ENCODE results near the gene ARHGAP12. TPM values are rescaled to one million over a fixed set of nuclear protein-coding genes. Genes with fewer than 3 reads are reported as not detected.
"Not testable (repeated sequence)": the region's sequence is repeated elsewhere in the genome, so short reads cannot be mapped to it uniquely, and the experiment has no call there.

ARHGAP12 gene
- total and polyA plus RNA-seq, 2 donors (not counting 3 experiments of a cell fraction or from before 2014, with no cell fraction given), result 5.8 to 19.3 TPM

DNA sequence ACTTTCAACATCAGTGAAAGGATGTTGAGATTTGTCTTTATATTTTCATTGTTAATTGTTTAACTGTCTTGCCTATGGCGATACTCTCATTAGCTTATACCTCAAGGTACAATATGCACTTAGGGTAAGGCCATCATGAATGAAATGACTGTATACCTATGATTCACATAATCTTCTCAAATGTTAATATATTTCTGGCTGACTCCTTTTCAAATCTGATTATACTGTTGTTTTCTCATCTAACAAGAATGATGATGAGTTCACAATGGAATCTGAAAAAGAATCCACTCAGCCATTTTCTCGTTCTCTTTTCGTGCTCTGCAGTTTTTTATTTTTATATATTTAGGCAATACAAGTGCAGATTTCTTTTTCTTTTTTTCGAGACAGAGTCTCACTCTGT, 159.1 kb downstream of the ARHGAP12 start:
- FAIRE-seq (no peak), DNase-seq (ENCODE audit: low read depth, low spot score) (no peak)
- no peak overlapping the region for H3K27ac ChIP-seq (ENCODE audit: insufficient read depth, low read depth, low read length)
- peaks cover 7% of the 10 kb centered on the region for H3K4me1 ChIP-seq (ENCODE audit: control insufficient read depth, extremely low read depth, insufficient read depth, low read length)
- H3K4me2 ChIP-seq (ENCODE audit: insufficient read depth, low read length), result no peak overlapping the region
- no peak overlapping the region for H3K4me3 ChIP-seq (replicated peaks in 1 of 3; ENCODE audit: insufficient read depth in 1 of 3, low read depth in 1 of 3, low read length in 3 of 3)
- no peak overlapping the region for H3K9ac ChIP-seq (replicated peaks; ENCODE audit: extremely low read depth, insufficient read depth, low read length)
- H3K9me3 ChIP-seq (replicated peaks; ENCODE audit: control insufficient read depth, insufficient read depth, low read length), result no peaks in the 10 kb centered on the region
- TF ChIP-seq MYC (IDR thresholded peaks at IDR 0.05; ENCODE audit: low read depth, low read length) (no peak), JUN (IDR thresholded peaks at IDR 0.05; ENCODE audit: borderline replicate concordance, insufficient read depth, insufficient read length, low read depth) (no peak), POLR2AphosphoS5 (IDR thresholded peaks at IDR 0.05; ENCODE audit: insufficient read depth, low read depth, low read length) (no peak), POLR2A (IDR thresholded peaks at IDR 0.05; ENCODE audit: low read depth, low read length) (no peak), GATA2 (IDR thresholded peaks at IDR 0.05; ENCODE audit: insufficient read depth, insufficient read length, low read depth, low read length) (no peak), EZH2 (IDR thresholded peaks at IDR 0.05; ENCODE audit: borderline replicate concordance, low read depth, low read length, severe bottlenecking) (no peak), FOS (IDR thresholded peaks at IDR 0.05; ENCODE audit: borderline replicate concordance, insufficient read depth, low read length) (no peak)
- TF ChIP-seq, protein P1, sequence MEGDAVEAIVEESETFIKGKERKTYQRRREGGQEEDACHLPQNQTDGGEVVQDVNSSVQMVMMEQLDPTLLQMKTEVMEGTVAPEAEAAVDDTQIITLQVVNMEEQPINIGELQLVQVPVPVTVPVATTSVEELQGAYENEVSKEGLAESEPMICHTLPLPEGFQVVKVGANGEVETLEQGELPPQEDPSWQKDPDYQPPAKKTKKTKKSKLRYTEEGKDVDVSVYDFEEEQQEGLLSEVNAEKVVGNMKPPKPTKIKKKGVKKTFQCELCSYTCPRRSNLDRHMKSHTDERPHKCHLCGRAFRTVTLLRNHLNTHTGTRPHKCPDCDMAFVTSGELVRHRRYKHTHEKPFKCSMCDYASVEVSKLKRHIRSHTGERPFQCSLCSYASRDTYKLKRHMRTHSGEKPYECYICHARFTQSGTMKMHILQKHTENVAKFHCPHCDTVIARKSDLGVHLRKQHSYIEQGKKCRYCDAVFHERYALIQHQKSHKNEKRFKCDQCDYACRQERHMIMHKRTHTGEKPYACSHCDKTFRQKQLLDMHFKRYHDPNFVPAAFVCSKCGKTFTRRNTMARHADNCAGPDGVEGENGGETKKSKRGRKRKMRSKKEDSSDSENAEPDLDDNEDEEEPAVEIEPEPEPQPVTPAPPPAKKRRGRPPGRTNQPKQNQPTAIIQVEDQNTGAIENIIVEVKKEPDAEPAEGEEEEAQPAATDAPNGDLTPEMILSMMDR (IDR thresholded peaks at IDR 0.05; ENCODE audit: extremely low read depth in 1 of 2, insufficient read depth in 1 of 2, low read depth in 1 of 2, low read length in 2 of 2), result no peak
- TF ChIP-seq, protein P2, sequence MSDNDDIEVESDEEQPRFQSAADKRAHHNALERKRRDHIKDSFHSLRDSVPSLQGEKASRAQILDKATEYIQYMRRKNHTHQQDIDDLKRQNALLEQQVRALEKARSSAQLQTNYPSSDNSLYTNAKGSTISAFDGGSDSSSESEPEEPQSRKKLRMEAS (IDR thresholded peaks at IDR 0.05; ENCODE audit: insufficient read depth, insufficient read length), result no peak
- ChIA-PET POLR2A (no interaction called here), CTCF (interaction anchor here (1.1 to 2.8 kb wide), 24 partner anchors 11 to 1082 kb away, joined by 3 to 30 read pairs (median 6); no protein-coding TSS in a partner anchor)
- no peaks in the 10 kb centered on the region for H3K79me2 ChIP-seq (ENCODE audit: control insufficient read depth, insufficient read depth, low read length)
- no TSS peak for BruUV-seq (replicated peaks)
- dilution Hi-C loops (cut with MboI; ENCODE audit: extremely low pct_ligation_motif_present, low sequenced_read_pairs), result no loop called here
- H3K9me1 ChIP-seq (replicated peaks; ENCODE audit: control insufficient read depth, extremely low read depth, insufficient read depth, low read length), result no peaks in the 10 kb centered on the region
- H4K20me1 ChIP-seq (replicated peaks; ENCODE audit: control insufficient read depth, extremely low read depth, insufficient read depth, low read length), result no peaks in the 10 kb centered on the region
- H3K36me3 ChIP-seq (ENCODE audit: control insufficient read depth in 2 of 2, extremely low read depth in 1 of 2, insufficient read depth in 2 of 2, low read length in 2 of 2), result no peaks in the 10 kb centered on the region
- H3K27me3 ChIP-seq (ENCODE audit: control insufficient read depth in 2 of 2, insufficient read depth in 2 of 2, low read length in 2 of 2), result no peaks in the 10 kb centered on the region
- intact Hi-C loops (cut with micrococcal nuclease), result loop anchor here (2.0 to 10.0 kb wide), 2 partner anchors 61 to 445 kb away; no protein-coding TSS in a partner anchor
- no peak overlapping the region for H2AFZ ChIP-seq (ENCODE audit: low read depth, low read length)

DNA sequence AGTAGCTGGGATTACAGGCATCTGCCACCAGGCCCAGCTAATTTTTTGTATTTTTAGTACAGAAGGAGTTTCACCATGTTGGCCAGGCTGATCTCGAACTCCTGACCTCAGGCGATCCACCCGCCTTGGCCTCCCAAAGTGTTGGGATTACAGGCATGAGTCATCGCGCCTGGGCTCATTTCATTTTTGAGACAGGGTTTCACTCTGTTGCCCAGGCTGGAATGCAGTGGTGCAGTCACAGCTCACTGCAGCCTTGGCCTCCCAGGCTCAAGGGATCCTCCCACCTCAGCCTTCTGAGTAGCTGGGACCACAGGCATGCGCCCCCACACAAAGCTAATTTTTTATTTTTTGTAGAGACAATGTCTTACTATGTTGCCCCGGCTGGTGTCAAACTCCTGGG, 159.7 kb downstream of the ARHGAP12 start:
- not testable (repeated sequence) for DNase-seq (ENCODE audit: low read depth, low spot score)
- intact Hi-C loops (cut with micrococcal nuclease), result loop anchor here (2.0 to 10.0 kb wide), 2 partner anchors 60 to 444 kb away; no protein-coding TSS in a partner anchor

More for the DNA sequence above, 159.7 kb downstream of the ARHGAP12 start:
- H3K79me2 ChIP-seq (ENCODE audit: control insufficient read depth, insufficient read depth, low read length); BruUV-seq (replicated peaks); FAIRE-seq; H3K9ac ChIP-seq (replicated peaks; ENCODE audit: extremely low read depth, insufficient read depth, low read length); H4K20me1 ChIP-seq (replicated peaks; ENCODE audit: control insufficient read depth, extremely low read depth, insufficient read depth, low read length); H3K9me3 ChIP-seq (replicated peaks; ENCODE audit: control insufficient read depth, insufficient read depth, low read length); POLR2A ChIA-PET; H3K9me1 ChIP-seq (replicated peaks; ENCODE audit: control insufficient read depth, extremely low read depth, insufficient read depth, low read length); dilution Hi-C loops (cut with MboI; ENCODE audit: extremely low pct_ligation_motif_present, low sequenced_read_pairs); H3K27ac ChIP-seq (ENCODE audit: insufficient read depth, low read depth, low read length); H3K27me3 ChIP-seq (ENCODE audit: control insufficient read depth in 2 of 2, insufficient read depth in 2 of 2, low read length in 2 of 2); H2AFZ ChIP-seq (ENCODE audit: low read depth, low read length); H3K4me2 ChIP-seq (ENCODE audit: insufficient read depth, low read length); H3K4me3 ChIP-seq (replicated peaks in 1 of 3; ENCODE audit: insufficient read depth in 1 of 3, low read depth in 1 of 3, low read length in 3 of 3); H3K4me1 ChIP-seq (ENCODE audit: control insufficient read depth, extremely low read depth, insufficient read depth, low read length); H3K36me3 ChIP-seq (ENCODE audit: control insufficient read depth in 2 of 2, extremely low read depth in 1 of 2, insufficient read depth in 2 of 2, low read length in 2 of 2): not testable (repeated sequence)
- CTCF ChIA-PET, result interaction anchor here (1.1 to 2.0 kb wide), 6 partner anchors 39 to 1081 kb away, joined by 3 to 15 read pairs (median 8); no protein-coding TSS in a partner anchor

Data from endothelial cell of umbilical vein (primary cell).